Activated T-cell treated with anti-CD3 and anti-CD28 coated beads for 4 hours (primary cell): ENCODE results near the gene BCL2.

ENCODE experiments used
- DNase-seq: peaks from one replicate; pipeline ENCODE4 v3.0.0-alpha.2; 2020

Gene BCL2

DNA sequence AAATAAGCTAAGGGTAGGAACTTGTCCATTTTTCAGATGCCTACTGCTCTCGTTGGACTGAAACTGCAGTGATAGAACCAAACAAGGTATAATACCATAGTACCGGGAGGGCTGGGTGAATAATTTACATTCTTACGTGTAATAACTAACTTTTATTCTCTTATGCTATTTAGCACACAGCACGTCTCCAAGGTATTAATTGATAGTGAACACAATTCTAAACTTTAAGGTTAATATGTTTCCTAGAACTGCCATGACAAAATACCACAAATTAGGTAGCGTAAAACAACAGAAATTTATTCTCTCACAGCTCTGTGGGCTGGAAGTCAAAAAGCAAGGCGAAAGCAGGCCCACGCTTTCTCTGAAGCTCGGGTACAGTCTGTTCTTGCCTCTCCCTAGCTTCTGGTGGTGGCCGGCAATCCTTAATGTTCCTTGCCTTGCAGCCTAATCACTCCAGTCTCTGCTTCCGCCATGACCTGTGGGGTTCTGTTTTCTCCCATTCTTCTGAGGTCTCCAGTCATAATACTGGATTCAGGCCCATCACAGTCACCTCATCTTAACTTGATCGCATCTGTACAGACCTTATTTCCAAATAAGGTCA lies 5.6 kb upstream of the BCL2 start:
- no peak for DNase-seq

DNA sequence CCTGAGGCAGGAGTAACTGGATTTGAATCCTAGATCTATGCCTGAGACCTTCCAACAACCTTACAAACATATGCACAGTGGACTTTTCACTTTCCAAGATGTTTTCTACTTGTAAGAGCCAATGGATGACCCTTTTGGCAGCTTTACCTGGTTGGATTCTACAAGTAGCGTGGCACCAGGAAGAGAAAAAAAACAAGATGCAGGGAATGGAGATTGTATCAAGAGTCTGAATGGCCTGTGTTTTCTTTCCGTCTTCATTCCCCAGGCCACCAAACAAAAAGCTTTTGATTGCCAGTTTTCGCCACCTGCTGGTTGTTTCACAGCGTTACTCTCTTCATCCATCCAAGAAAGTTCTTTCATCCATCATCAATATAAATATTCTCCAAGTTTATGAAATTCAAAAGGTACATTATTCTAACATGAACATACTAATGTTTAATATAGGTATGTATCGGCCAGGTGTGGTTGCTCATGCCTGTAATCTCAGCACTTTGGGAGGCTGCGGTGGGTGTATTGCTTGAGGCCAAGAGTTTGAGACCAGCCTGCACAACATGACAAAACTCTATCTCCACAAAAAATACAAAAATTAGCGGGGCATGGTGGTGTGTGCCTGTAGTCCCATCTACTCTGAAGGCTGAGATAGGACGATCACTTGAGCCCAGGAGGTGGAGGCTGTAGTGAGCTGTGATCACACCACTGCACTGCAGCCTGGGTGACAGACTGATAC lies 3.5 kb upstream of the BCL2 start:
- DNase-seq, result peak; percentile 50

DNA sequence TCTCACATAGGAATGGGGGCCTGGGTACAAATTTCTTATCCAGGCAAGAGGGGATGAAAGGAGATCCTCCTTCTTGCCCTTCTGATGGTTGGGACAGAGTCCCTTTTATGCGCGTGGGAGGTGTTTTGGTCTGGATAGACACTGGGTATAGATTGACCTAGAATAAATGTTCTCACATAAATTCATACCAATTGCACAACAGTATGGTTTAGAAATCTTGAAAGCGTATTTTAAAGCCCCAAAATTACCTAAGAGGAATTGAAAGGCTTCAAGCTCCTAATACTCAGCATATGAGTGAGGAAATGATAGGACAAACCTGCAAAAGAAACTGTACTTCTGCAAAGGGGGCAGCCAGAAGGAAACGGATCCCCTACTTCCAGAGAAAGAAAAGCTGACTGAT lies 2.6 kb upstream of the BCL2 start:
- no peak for DNase-seq

DNA sequence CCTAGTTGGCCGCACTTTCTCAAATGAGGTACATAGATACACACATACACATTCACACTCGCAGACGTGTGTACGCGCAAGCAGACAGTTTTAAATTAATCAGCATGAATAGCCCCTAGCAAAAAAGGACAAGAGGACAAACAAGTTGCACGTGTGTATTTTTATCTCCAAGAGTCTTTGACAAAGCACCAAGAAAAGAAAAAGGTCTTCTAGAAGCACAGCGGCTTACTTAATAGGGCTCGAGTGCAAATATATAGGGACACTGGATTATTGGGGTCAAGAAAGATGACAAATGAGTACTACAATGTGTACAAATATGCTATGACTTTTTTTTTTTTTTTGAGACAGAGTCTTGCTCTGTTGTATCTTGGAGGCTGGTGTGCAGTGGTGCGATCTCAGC lies 1.7 kb upstream of the BCL2 start:
- no peak for DNase-seq

DNA sequence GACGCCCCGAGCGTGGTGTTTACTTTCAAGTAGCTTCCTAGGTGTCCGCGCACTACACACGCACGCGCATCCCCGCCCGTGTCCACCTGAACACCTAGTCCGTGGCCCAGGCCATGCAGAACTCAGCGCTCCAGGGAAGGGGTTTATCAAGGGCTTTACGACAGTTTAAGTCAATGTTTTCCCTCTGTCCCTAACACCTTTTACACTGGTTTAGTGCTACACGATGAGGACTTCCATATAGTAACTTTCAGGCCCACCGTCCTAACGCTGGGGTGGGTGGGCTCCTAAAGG lies 1.4 kb upstream of the BCL2 start:
- DNase-seq, result no peak

DNA sequence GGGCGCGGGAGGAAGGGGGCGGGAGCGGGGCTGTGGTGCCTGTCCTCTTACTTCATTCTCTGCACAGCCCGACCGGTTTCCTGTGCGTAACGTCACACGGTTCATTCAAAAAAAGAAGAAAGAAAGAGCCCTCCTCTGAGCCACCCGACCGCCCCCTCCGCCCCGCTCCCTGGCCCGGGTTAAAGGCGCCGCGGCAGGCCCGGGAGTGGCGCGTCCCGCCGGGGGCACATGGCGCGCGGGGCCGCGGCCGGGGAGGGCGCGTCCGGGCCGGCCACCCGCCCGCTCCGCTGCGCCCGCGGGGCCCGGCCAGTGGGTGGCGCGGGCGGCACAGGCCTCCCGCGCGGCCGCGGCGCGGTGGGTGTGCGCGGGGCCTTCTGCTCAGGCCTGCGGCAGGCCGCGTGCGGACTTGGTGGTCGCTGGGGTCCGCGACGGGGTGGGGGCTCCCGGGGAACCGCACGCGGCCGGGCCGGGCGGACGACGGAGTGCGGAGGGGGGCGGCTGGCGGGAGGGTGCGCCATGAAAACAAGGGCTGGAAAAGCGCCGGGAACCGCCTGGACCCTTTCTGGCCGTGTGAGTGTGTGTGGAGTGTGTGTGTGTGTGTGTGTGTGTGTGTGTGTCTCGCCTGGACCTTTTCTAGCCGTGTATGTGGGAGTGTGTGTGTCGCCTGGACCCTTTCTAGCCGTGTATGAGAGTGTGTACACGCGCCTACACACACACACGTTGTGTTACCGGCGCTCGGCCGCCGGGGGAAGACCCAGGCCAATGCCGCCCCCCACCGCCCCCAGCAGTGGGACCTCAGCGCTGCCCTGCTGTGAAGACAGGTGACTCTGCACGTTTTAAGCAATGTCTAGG lies 780 bp upstream of the BCL2 start:
- DNase-seq, result peak; percentile 78

- DNase-seq, result no peak
These were observed 633 bp downstream of the BCL2 start for GRCh38 chr18:63318889-63319382.

GRCh38 chr18:63317982-63318888 lies 1.3 kb downstream of the BCL2 start:
- DNase-seq, result peak; percentile 70

DNA sequence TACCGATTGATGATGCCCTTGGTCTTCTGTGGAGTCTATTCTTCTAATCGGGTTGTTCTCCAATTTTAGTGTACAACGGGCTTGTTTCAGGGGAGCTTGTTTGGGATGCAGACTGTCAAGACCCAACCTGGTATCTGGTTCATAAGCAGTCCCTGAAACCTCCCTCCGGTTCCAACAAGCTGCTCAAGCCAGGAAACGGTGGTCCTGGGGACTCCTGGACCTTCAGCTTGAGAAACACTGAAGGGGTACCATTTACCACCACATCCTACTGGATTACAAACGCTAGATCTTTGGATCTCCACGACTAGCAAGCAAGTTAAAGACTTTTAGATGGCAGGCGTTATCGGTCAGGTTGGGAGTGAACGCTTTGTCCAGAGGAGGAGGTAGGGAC lies 2.0 kb downstream of the BCL2 start:
- no peak for DNase-seq

DNA sequence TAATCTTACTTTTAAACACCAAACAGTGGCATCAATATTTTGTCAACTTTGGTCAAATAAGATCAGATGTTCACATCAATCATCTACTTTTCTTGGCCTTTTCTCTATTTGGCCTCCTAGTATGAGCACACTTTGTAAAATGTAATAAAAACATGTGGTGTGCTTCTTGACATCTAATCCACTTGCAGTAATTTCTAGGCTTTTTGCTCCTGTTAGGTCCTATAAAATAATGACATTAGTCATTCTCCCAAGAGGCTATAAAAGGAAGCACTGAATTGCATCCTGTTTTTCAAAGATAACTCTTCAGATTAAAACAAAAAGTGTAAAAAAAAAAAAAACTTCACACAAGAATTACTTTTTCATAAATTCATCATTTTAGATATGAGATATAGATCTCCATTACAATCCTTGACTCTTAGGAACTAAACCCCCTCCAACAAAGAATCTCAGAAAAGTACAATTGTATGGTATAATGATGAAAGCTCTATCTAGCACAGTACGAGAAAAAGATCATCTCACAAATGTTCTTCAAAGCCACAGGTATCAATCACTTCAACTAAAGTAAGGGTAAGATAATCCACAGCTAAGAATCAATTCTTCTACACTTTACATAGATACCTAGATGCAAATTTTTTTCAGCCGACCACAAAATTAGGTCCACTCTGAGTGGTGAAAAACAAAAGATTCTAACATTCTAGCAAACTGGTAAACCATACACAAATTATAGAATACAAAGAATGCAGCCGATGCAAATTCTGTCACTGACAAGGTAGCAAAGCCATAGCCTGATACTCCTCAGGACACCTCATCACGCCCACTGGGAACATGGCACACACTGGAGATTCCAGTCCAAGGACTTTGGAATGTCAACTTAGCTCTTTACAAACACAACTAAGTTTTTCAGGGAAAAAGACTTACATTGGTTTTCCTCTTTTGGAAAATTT lies 2.7 kb downstream of the BCL2 start:
- DNase-seq, result no peak

- DNase-seq, result no peak
These were observed 3.7 kb downstream of the BCL2 start for GRCh38 chr18:63315876-63316275.

DNA sequence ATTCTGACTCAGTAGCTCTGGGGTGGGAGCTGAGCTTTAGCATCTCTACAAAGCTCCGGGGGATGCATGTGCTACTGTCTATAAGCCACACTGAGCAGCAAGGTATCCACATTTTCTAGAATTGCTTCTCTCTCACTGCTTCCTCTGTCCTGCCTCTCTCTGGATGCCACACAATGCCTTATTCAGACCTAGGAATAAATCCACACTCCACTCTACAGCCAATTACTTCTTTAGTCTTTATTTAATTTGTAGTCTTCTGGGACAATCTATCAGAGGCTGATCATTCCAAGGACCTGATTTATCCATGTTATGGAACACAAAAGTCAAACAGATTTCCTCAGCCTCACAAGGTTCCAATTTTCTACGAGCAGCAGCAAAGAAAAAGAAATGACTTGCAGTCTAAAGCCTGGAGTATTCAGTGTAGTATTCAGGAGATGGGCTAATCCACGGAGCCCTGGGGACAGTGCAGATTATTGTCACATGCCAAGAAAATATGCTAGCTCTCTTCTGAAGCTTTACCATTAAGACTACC lies 4.4 kb downstream of the BCL2 start:
- no peak for DNase-seq

DNA sequence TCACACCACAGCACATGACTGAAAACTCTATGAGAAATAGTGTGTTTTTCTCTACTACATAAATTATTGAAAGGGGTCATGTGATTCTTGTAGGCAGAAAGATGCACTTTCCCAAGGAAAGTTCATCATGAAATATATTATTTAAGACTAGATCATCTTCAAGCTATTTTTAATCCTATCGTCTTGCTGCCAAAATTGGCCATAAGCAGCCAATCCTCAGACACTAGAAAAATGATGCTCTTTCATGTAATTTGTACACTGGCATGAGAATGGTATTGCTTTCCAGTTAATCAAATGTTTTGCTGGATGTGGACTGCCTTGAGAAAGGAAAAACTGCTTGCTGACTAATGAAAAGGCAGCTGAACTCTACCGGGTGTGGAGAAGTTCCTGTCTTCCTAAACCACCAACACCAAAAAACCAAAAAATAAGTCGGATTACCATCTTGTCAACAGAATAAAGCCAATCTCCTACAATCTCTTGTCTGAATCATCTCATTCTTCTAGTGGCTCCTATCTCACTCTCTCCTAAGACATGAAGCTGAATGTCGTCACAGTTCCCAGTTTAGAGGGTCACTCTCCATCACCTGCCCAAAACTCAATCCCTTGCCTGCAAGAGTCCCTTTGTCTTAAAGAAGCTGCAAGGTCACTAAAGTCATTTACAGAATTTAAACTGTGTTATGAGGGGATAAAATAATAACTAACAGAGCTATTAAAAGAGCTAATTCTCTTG lies 5.3 kb downstream of the BCL2 start:
- DNase-seq, result no peak

- DNase-seq, result no peak
These were observed 6.1 kb downstream of the BCL2 start for GRCh38 chr18:63313396-63313917.

DNA sequence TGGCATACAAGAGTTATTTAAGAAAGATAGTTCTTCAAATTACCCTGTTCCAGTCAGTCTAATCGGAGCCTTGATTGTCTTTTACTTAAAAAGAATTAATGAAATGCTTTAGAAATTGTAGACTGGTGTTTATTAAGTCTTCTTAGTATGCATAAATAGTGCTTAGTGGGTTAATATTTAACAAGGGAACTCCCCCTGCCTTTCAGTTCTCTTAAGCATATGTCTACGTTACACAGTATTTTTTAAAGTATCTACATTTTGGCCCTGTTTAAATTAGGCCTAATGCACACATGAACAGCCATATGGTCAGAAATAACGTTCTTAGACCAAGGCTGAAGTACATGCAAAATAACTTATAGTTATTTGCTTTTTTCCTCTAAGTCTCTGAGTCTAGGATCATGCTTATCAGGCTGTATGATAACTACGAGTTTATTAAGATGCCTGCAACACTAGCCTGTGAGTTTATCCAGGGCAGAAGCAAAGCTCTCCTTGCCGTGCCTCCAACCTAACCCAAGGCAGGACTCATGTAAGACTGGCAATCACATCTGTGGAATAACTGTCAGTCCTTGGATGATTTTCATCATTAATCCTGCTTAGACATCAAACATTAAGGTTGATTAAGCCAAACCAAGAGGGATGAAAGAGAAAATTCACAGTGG lies 6.7 kb downstream of the BCL2 start:
- DNase-seq, result no peak

DNA sequence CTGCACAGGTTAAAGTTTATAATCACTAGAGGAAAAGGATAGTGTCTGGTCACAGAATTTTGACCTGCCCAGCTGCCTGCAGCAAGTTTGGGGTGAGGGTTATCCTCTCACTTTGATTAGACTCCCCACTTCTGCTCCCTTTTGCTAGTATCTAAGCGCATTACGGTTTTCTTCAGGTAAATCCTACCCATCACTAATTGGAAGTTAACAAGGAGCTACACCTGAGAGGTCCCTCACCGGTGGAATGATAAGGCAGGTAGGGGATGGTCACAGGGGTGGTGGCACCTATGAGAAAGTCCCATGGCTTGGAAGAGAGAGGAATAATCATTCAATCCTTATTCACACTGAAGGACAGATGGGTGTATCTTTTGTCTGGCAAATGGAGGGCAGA lies 7.6 kb downstream of the BCL2 start:
- DNase-seq, result no peak

GRCh38 chr18:63311118-63312018 lies 8.2 kb downstream of the BCL2 start:
- DNase-seq, result no peak

DNA sequence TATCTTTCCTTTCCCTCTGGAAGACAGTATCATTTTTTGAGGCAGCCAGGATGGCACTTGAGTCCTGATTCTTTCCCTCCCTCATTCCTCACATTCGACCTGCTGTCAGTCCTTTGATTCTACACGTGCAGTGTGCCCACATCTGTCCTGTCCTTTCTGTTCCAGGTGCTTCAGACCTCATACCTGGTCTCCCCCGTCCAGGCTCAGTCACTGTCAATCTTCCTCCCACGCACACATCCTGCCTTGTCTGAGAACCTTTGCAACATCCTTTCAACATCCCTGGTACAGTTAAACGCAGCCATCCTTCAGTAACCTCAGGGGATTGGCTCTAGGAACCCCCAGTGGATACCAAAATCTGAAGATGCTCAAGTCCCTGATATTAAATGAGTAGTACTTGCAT lies 10.1 kb downstream of the BCL2 start:
- peak; percentile 43 for DNase-seq
